GM10248 (cell line): ENCODE measurements around the gene DIP2A.

Experiments
- CTCF ChIA-PET: fragments of 300-600 bp; sonication (Branson Sonifier 250); formaldehyde crosslinking; extraction: SDS; loops from one replicate; lab custom pipeline; 2021; ENCODE audit warnings: antibody characterized with exemption; lab: Yijun Ruan, JAX
- POLR2A ChIA-PET: fragments of 350-650 bp; sonication (Branson Sonifier 250); formaldehyde crosslinking; extraction: SDS; loops from one replicate; lab custom pipeline; 2020; ENCODE audit warnings: antibody characterized with exemption; lab: Yijun Ruan, JAX
- DNase-seq: peaks from one replicate; pipeline ENCODE4 v3.0.0; 2012; ENCODE audit errors: extremely low spot score
- CTCF ChIP-seq: IDR thresholded peaks from 2 replicates; pipeline ENCODE4 v1.5.1; 2012; ENCODE audit warnings: mild to moderate bottlenecking, low read depth; ENCODE audit errors: extremely low read depth, missing control alignments, control extremely low read depth

DIP2A gene

GRCh38 chr21:46618738-46619379, 160.2 kb downstream of the DIP2A start:
- POLR2A ChIA-PET = no interaction called here

More at GRCh38 chr21:46618738-46619379, 160.2 kb downstream of the DIP2A start:
- TF ChIP-seq CTCF = no peak
- CTCF ChIA-PET = interaction anchor here (1.0 to 3.7 kb wide), 5 partner anchors 10 to 16 kb away, joined by 3 to 15 read pairs (median 8); partner anchors contain the start of gene PRMT2
- no peak for DNase-seq
